H54 (cell line): ENCODE data around the gene CGB8.
"Not testable (repeated sequence)": the region's sequence is repeated elsewhere in the genome, so short reads cannot be mapped to it uniquely, and the experiment has no call there.

Source experiments
- DNase-seq: peaks from one replicate; pipeline ENCODE4 v3.0.0; 2011; ENCODE audit warnings: low spot score, mixed read lengths; ENCODE audit not compliant: insufficient read length
- FAIRE-seq: peaks from 3 replicates; lab custom pipeline; 2011; peaks lifted over from hg19 to GRCh38; lab: Jason Lieb, UNC
- POLR2A ChIP-seq: IDR thresholded peaks from 2 replicates; pipeline ENCODE4 v1.6.1; 2011; ENCODE audit warnings: low read depth, mild to moderate bottlenecking, low read length

CGB8 gene

GRCh38 chr19:49056101-49056901 is 7.4 kb upstream of the CGB8 start:
- FAIRE-seq: no peak
- no peak for DNase-seq
- peak; percentile 61 for TF ChIP-seq POLR2A

GRCh38 chr19:49050376-49051033 is 1.6 kb upstream of the CGB8 start:
- DNase-seq: not testable (repeated sequence)

GRCh38 chr19:49049834-49050233 is 923 bp upstream of the CGB8 start:
- not testable (repeated sequence) for FAIRE-seq, DNase-seq

More at GRCh38 chr19:49050376-49051033, 1.6 kb upstream of the CGB8 start:
- FAIRE-seq: peak; percentile 62

- DNase-seq, FAIRE-seq: not testable (repeated sequence)
Observed at GRCh38 chr19:49043548-49043947, 5.4 kb downstream of the CGB8 start, which contains the start of gene CGB5. CGB5 (plus strand) TSS chr19:49043848; CDS start chr19:49044210, 362 bp downstream.

GRCh38 chr19:49042666-49043065 is 6.2 kb downstream of the CGB8 start:
- FAIRE-seq, DNase-seq: not testable (repeated sequence)

GRCh38 chr19:49042177-49042576 is 6.7 kb downstream of the CGB8 start:
- no peak for TF ChIP-seq POLR2A
- no peak for DNase-seq
- FAIRE-seq: no peak

GRCh38 chr19:49039736-49040135 is 9.2 kb downstream of the CGB8 start:
- not testable (repeated sequence) for DNase-seq, FAIRE-seq

GRCh38 chr19:49038557-49039276 is 10.2 kb downstream of the CGB8 start:
- DNase-seq, FAIRE-seq: not testable (repeated sequence)

GRCh38 chr19:49038111-49038510 is 10.8 kb downstream of the CGB8 start:
- FAIRE-seq, DNase-seq: not testable (repeated sequence)

- DNase-seq, FAIRE-seq: not testable (repeated sequence)
Observed at GRCh38 chr19:49036815-49037214, 12.1 kb downstream of the CGB8 start, which contains the start of gene CGB1. CGB1 (minus strand) TSS chr19:49036895; CDS start chr19:49036711, 184 bp downstream.

- FAIRE-seq, DNase-seq: not testable (repeated sequence)
Observed at GRCh38 chr19:49031642-49032301, 17.1 kb downstream of the CGB8 start, which contains the start of gene CGB2. CGB2 (plus strand) TSS chr19:49031890; CDS start chr19:49032096, 206 bp downstream.

- not testable (repeated sequence) for FAIRE-seq
Observed at GRCh38 chr19:49030323-49030722, 18.6 kb downstream of the CGB8 start.

GRCh38 chr19:49029749-49030148 is 19.2 kb downstream of the CGB8 start:
- not testable (repeated sequence) for FAIRE-seq, DNase-seq

More at GRCh38 chr19:49030323-49030722, 18.6 kb downstream of the CGB8 start:
- not testable (repeated sequence) for DNase-seq

GRCh38 chr19:49028686-49029085 is 20.2 kb downstream of the CGB8 start:
- FAIRE-seq: not testable (repeated sequence)

GRCh38 chr19:49025599-49025998 is 23.3 kb downstream of the CGB8 start:
- not testable (repeated sequence) for DNase-seq
- peak; percentile 50 for FAIRE-seq

More at GRCh38 chr19:49028686-49029085, 20.2 kb downstream of the CGB8 start:
- DNase-seq: not testable (repeated sequence)

- not testable (repeated sequence) for FAIRE-seq, DNase-seq
Observed at GRCh38 chr19:49025088-49025487, 23.8 kb downstream of the CGB8 start.

GRCh38 chr19:49024233-49024632 is 24.7 kb downstream of the CGB8 start, which contains the start of gene CGB3:
CGB3 (minus strand) TSS chr19:49024333; CDS start chr19:49023971, 362 bp downstream.
- not testable (repeated sequence) for FAIRE-seq, DNase-seq
